Osteoblast (primary cell): ENCODE results near the gene S100G. TPM values are rescaled to one million over a fixed set of nuclear protein-coding genes. Genes with fewer than 3 reads are reported as not detected.

Experiments
- DNase-seq: peaks from one replicate; pipeline ENCODE4 v3.0.0; 2011; ENCODE audit warnings: low spot score, mixed read lengths; ENCODE audit not compliant: insufficient read length; ENCODE audit errors: missing footprints
- H2AFZ ChIP-seq: 2 replicates; pipeline ENCODE4 v1.6.0; 2011; ENCODE audit warnings: mild to moderate bottlenecking, low read length
- H3K27ac ChIP-seq: 2 replicates; pipeline ENCODE4 v1.5.1; 2011; ENCODE audit warnings: mild to moderate bottlenecking, low read depth, low read length, moderate library complexity
- H3K27me3 ChIP-seq: 2 replicates; pipeline ENCODE4 v1.6.0; 2012; ENCODE audit warnings: mild to moderate bottlenecking, control low read depth, inconsistent platforms, low read length, moderate library complexity; ENCODE audit not compliant: insufficient read depth
- H3K36me3 ChIP-seq: 2 replicates; pipeline ENCODE4 v1.5.1; 2011; ENCODE audit warnings: mild to moderate bottlenecking, low read length, control low read depth, moderate library complexity; ENCODE audit not compliant: insufficient read depth
- H3K4me1 ChIP-seq: 2 replicates; pipeline ENCODE4 v1.5.1; 2011; ENCODE audit warnings: mild to moderate bottlenecking, low read length, control low read depth, moderate library complexity; ENCODE audit not compliant: insufficient read depth
- H3K4me2 ChIP-seq: 2 replicates; pipeline ENCODE4 v1.6.0; 2011; ENCODE audit warnings: mild to moderate bottlenecking, low read length; ENCODE audit not compliant: insufficient read depth
- H3K4me3 ChIP-seq: fragments of 200-600 bp; sonication (generic); 3 replicates; pipeline ENCODE4 v1.5.1; 2012; ENCODE audit warnings: mild to moderate bottlenecking, low read length, inconsistent platforms; ENCODE audit not compliant: insufficient read depth
- H3K79me2 ChIP-seq: 2 replicates; pipeline ENCODE4 v1.6.0; 2012; ENCODE audit warnings: mild to moderate bottlenecking, low read length, control low read depth, inconsistent platforms; ENCODE audit not compliant: insufficient read depth
- H3K9me3 ChIP-seq: 2 replicates; pipeline ENCODE4 v1.5.1; 2011; ENCODE audit warnings: low read depth, low read length, control low read depth
- H4K20me1 ChIP-seq: 2 replicates; pipeline ENCODE4 v1.6.0; 2012; ENCODE audit warnings: mild to moderate bottlenecking, low read length, control low read depth; ENCODE audit not compliant: insufficient read depth
- CTCF ChIP-seq: IDR thresholded peaks from 2 replicates; pipeline ENCODE4 v1.5.1; 2011; ENCODE audit warnings: mild to moderate bottlenecking, low read depth, low read length, moderate library complexity; ENCODE audit errors: extremely low read depth
- total RNA-seq: library from RNA; depleted of rRNA; stranded (reverse); fragments of >200 nt; gene quantifications from 2 replicates; pipeline ENCODE4 v1.2.3, GENCODE V29; 2012

S100G gene
- total RNA-seq, 1 donor: not detected

GRCh38 chrX:16628946-16629595, 20.9 kb upstream of the S100G start:
- Histone ChIP-seq H2AFZ (no peak overlapping the region), H3K4me1 (peaks cover 14% of the 10 kb centered on the region), H3K4me3 (no peak overlapping the region), H3K9me3 (no peaks in the 10 kb centered on the region), H3K36me3 (no peaks in the 10 kb centered on the region), H3K79me2 (no peaks in the 10 kb centered on the region), H3K4me2 (no peak overlapping the region), H3K27me3 (no peaks in the 10 kb centered on the region), H4K20me1 (no peaks in the 10 kb centered on the region), H3K27ac (peak overlapping the region; percentile 51)
- DNase-seq: no peak
- no peak for TF ChIP-seq CTCF

GRCh38 chrX:16629909-16630308, 20.0 kb upstream of the S100G start:
- no peaks in the 10 kb centered on the region for H3K9me3 ChIP-seq
- peaks cover 16% of the 10 kb centered on the region for H3K4me1 ChIP-seq
- no peak overlapping the region for H2AFZ ChIP-seq
- no peak overlapping the region for H3K27ac ChIP-seq
- no peaks in the 10 kb centered on the region for H3K79me2 ChIP-seq
- H3K27me3 ChIP-seq: no peaks in the 10 kb centered on the region
- H3K4me3 ChIP-seq: no peak overlapping the region
- H3K36me3 ChIP-seq: no peaks in the 10 kb centered on the region
- no peak for DNase-seq
- no peaks in the 10 kb centered on the region for H4K20me1 ChIP-seq
- no peak overlapping the region for H3K4me2 ChIP-seq
- no peak for TF ChIP-seq CTCF

GRCh38 chrX:16633754-16634153, 16.2 kb upstream of the S100G start:
- H3K79me2 ChIP-seq: no peaks in the 10 kb centered on the region
- no peaks in the 10 kb centered on the region for H4K20me1 ChIP-seq
- H3K4me3 ChIP-seq: no peak overlapping the region
- no peaks in the 10 kb centered on the region for H3K36me3 ChIP-seq
- H2AFZ ChIP-seq: peak overlapping the region; percentile 25
- no peak for TF ChIP-seq CTCF
- peak overlapping the region; percentile 71 for H3K27ac ChIP-seq
- H3K9me3 ChIP-seq: no peaks in the 10 kb centered on the region
- peak overlapping the region; percentile 43 for H3K4me2 ChIP-seq
- no peaks in the 10 kb centered on the region for H3K27me3 ChIP-seq
- peaks cover 13% of the 10 kb centered on the region for H3K4me1 ChIP-seq
- no peak for DNase-seq

- Histone ChIP-seq H3K27ac (no peak overlapping the region), H3K4me2 (no peak overlapping the region), H3K9me3 (no peaks in the 10 kb centered on the region), H3K27me3 (no peaks in the 10 kb centered on the region), H3K4me3 (no peak overlapping the region), H2AFZ (no peak overlapping the region), H3K4me1 (peaks cover 10% of the 10 kb centered on the region), H3K79me2 (no peaks in the 10 kb centered on the region), H4K20me1 (no peaks in the 10 kb centered on the region), H3K36me3 (no peaks in the 10 kb centered on the region)
- no peak for DNase-seq
- no peak for TF ChIP-seq CTCF
Measured at GRCh38 chrX:16635040-16635439, 14.9 kb upstream of the S100G start.
